ENCODE results near the gene MCM8. TPM values are rescaled to one million over a fixed set of nuclear protein-coding genes. Genes with fewer than 3 reads are reported as not detected.

The MCM8 gene
- polyA plus RNA-seq, 3 donors, result 0.07 to 0.51 (median 0.18) TPM

GRCh38 chr20:5938456-5939029 lies 11.9 kb upstream of the MCM8 start:
- H3K27ac Mint-ChIP-seq, result peak overlapping the region in 2 of 7 donors; percentile 33 to 67
- H2AFZ ChIP-seq (ENCODE audit: insufficient read depth, low read depth, low read length, poor library complexity, severe bottlenecking), result no peak overlapping the region
- no peak overlapping the region for H3K27ac ChIP-seq (ENCODE audit: low read depth in 1 of 2, low read length in 2 of 2)
- no peak overlapping the region for H3K9ac ChIP-seq (ENCODE audit: insufficient read depth, low read length, poor library complexity, severe bottlenecking)
- 100% methylated on average over 3 of the region's 6 CpGs for WGBS (ENCODE audit: insufficient coverage)
- H3K4me3 ChIP-seq (replicated peaks in 1 of 3; ENCODE audit: low read depth in 2 of 3, low read length in 3 of 3), result no peak overlapping the region
- DNase-seq, result no peak
- H3K4me3 Mint-ChIP-seq, result no peak overlapping the region
- TF ChIP-seq CTCF (IDR thresholded peaks at IDR 0.05), result no peak
- intact Hi-C loops (cut with micrococcal nuclease), result no loop called here
- H3K4me1 ChIP-seq (ENCODE audit: control insufficient read depth in 1 of 2, insufficient read depth in 2 of 2, low read length in 2 of 2), result no peaks in the 10 kb centered on the region
- no peak overlapping the region for H3K4me2 ChIP-seq (replicated peaks; ENCODE audit: extremely low read depth, low read length, poor library complexity, severe bottlenecking)
- no peaks in the 10 kb centered on the region for H4K20me1 ChIP-seq (ENCODE audit: insufficient read depth, low read length)
- peaks cover 4% of the 10 kb centered on the region for H3K4me1 Mint-ChIP-seq
- H3K9me3 ChIP-seq (replicated peaks in 1 of 2; ENCODE audit: control insufficient read depth in 1 of 2, insufficient read depth in 1 of 2, low read length in 2 of 2), result no peaks in the 10 kb centered on the region
- H3K27me3 Mint-ChIP-seq (ENCODE audit: low read depth in 3 of 3), result peaks cover 0 to 2% (median 1%) of the 10 kb centered on the region in 3 donors
- no peaks in the 10 kb centered on the region for H3K27me3 ChIP-seq (ENCODE audit: control insufficient read depth in 2 of 2, insufficient read depth in 2 of 2, low read length in 2 of 2)
- H3K36me3 ChIP-seq (replicated peaks in 1 of 2; ENCODE audit: control insufficient read depth in 1 of 2, insufficient read depth in 2 of 2, low read length in 2 of 2), result peaks cover 57 to 66% of the 10 kb centered on the region in 2 donors
- no peaks in the 10 kb centered on the region for H3K9me3 Mint-ChIP-seq
- H3K36me3 Mint-ChIP-seq, result peaks cover 56 to 58% of the 10 kb centered on the region in 2 donors
- H3K79me2 ChIP-seq (ENCODE audit: insufficient read depth, low read length), result no peaks in the 10 kb centered on the region

GRCh38 chr20:5945963-5946362 lies 4.5 kb upstream of the MCM8 start:
- Mint-ChIP-seq H3K27ac (peak overlapping the region; percentile 66 to 99 (median 97)), H3K36me3 (peaks cover 54 to 71% of the 10 kb centered on the region in 2 donors), H3K4me3 (no peak overlapping the region), H3K4me1 (peaks cover 43% of the 10 kb centered on the region), H3K27me3 (ENCODE audit: low read depth in 3 of 3) (peaks cover 0 to 1% (median 0%) of the 10 kb centered on the region in 3 donors), H3K9me3 (no peaks in the 10 kb centered on the region)
- H3K9me3 ChIP-seq (replicated peaks in 1 of 2; ENCODE audit: control insufficient read depth in 1 of 2, insufficient read depth in 1 of 2, low read length in 2 of 2), result no peaks in the 10 kb centered on the region
- intact Hi-C loops (cut with micrococcal nuclease), result no loop called here
- H4K20me1 ChIP-seq (ENCODE audit: insufficient read depth, low read length), result peaks cover 5% of the 10 kb centered on the region
- no peak for TF ChIP-seq CTCF (IDR thresholded peaks at IDR 0.05)
- H3K4me3 ChIP-seq (replicated peaks in 1 of 3; ENCODE audit: low read depth in 2 of 3, low read length in 3 of 3), result no peak overlapping the region
- peaks cover 53% of the 10 kb centered on the region in 2 donors for H3K36me3 ChIP-seq (replicated peaks in 1 of 2; ENCODE audit: control insufficient read depth in 1 of 2, insufficient read depth in 2 of 2, low read length in 2 of 2)
- H3K9ac ChIP-seq (ENCODE audit: insufficient read depth, low read length, poor library complexity, severe bottlenecking), result no peak overlapping the region
- no peaks in the 10 kb centered on the region for H3K27me3 ChIP-seq (ENCODE audit: control insufficient read depth in 2 of 2, insufficient read depth in 2 of 2, low read length in 2 of 2)
- H3K27ac ChIP-seq (ENCODE audit: low read depth in 1 of 2, low read length in 2 of 2), result peak overlapping the region in 1 of 2 donors; percentile 96
- 50% methylated on average over 2 of the region's 3 CpGs for WGBS (ENCODE audit: insufficient coverage)
- H2AFZ ChIP-seq (ENCODE audit: insufficient read depth, low read depth, low read length, poor library complexity, severe bottlenecking), result no peak overlapping the region
- no peak overlapping the region for H3K4me2 ChIP-seq (replicated peaks; ENCODE audit: extremely low read depth, low read length, poor library complexity, severe bottlenecking)
- peak; percentile 28 to 78 (median 54) for DNase-seq
- H3K4me1 ChIP-seq (ENCODE audit: control insufficient read depth in 1 of 2, insufficient read depth in 2 of 2, low read length in 2 of 2), result peaks cover 43 to 46% of the 10 kb centered on the region in 2 donors
- H3K79me2 ChIP-seq (ENCODE audit: insufficient read depth, low read length), result peaks cover 31% of the 10 kb centered on the region
